GM23338 (cell line): ENCODE results near the gene SCTR. TPM values are rescaled to one million over a fixed set of nuclear protein-coding genes. Genes with fewer than 3 reads are reported as not detected.

ENCODE experiments used
- ATAC-seq: fragments of 200-7000 bp; cut with Tn5 transposase; 3 replicates; pipeline ENCODE4 v1.9.1; 2020
- DNase-seq: peaks from one replicate; pipeline ENCODE4 v3.0.0-alpha.2; 2015; ENCODE audit warnings: low spot score
- H2AFZ ChIP-seq: fragments of 200-600 bp; sonication (generic); 2 replicates; pipeline ENCODE4 v1.8.0; 2016; ENCODE audit warnings: antibody characterized with exemption, mild to moderate bottlenecking, moderate library complexity
- H3F3A ChIP-seq: fragments of 200-600 bp; sonication (generic); replicated peaks from 2 replicates; pipeline ENCODE4 v1.8.0; 2017; ENCODE audit warnings: antibody characterized with exemption, mixed run types, low read depth
- H3K27ac ChIP-seq: fragments of 200-600 bp; sonication (generic); 2 replicates; pipeline ENCODE4 v1.6.1; 2016; ENCODE audit warnings: low read depth
- H3K27me3 ChIP-seq: fragments of 200-600 bp; sonication (generic); 2 replicates; pipeline ENCODE4 v1.8.0; 2016; ENCODE audit warnings: mild to moderate bottlenecking, mixed run types, moderate library complexity; ENCODE audit not compliant: insufficient read depth
- H3K36me3 ChIP-seq: fragments of 200-600 bp; sonication (generic); 2 replicates; pipeline ENCODE4 v1.8.0; 2016; ENCODE audit warnings: mild to moderate bottlenecking; ENCODE audit not compliant: insufficient read depth
- H3K4me1 ChIP-seq: fragments of 200-600 bp; sonication (generic); 2 replicates; pipeline ENCODE4 v1.8.0; 2016; ENCODE audit warnings: mild to moderate bottlenecking, moderate library complexity; ENCODE audit not compliant: insufficient read depth
- H3K4me2 ChIP-seq: fragments of 200-600 bp; sonication (generic); 2 replicates; pipeline ENCODE4 v1.7.1; 2017; ENCODE audit warnings: mixed run types
- H3K4me3 ChIP-seq: fragments of 200-600 bp; sonication (generic); 2 replicates; pipeline ENCODE4 v1.6.1; 2016; ENCODE audit warnings: mixed run types
- H3K79me2 ChIP-seq: fragments of 200-600 bp; sonication (generic); replicated peaks from 2 replicates; pipeline ENCODE4 v1.8.0; 2017; ENCODE audit warnings: mild to moderate bottlenecking; ENCODE audit not compliant: insufficient read depth
- H3K9me2 ChIP-seq: fragments of 200-600 bp; sonication (generic); 2 replicates; pipeline ENCODE4 v1.8.0; 2017; ENCODE audit not compliant: insufficient read depth
- H4K20me1 ChIP-seq: fragments of 200-600 bp; sonication (generic); replicated peaks from 2 replicates; pipeline ENCODE4 v1.8.0; 2017; ENCODE audit warnings: mild to moderate bottlenecking; ENCODE audit not compliant: insufficient read depth
- H3K27ac Mint-ChIP-seq: 2 replicates; pipeline ENCODE4 v1.8.0; 2020; ENCODE audit warnings: inconsistent platforms, mild to moderate bottlenecking, moderate library complexity, mixed read lengths
- H3K27me3 Mint-ChIP-seq: 3 replicates; pipeline ENCODE4 v1.8.0; 2022; ENCODE audit warnings: low read depth, mild to moderate bottlenecking, moderate library complexity, mixed read lengths, inconsistent platforms; ENCODE audit not compliant: insufficient read depth, poor library complexity
- H3K36me3 Mint-ChIP-seq: 3 replicates; pipeline ENCODE4 v1.8.0; 2021; ENCODE audit warnings: low read depth, mild to moderate bottlenecking, inconsistent platforms, moderate library complexity, mixed read lengths
- H3K4me1 Mint-ChIP-seq: 3 replicates; pipeline ENCODE4 v1.8.0; 2020; ENCODE audit warnings: mild to moderate bottlenecking, inconsistent platforms, mixed read lengths
- H3K4me3 Mint-ChIP-seq: 3 replicates; pipeline ENCODE4 v1.8.0; 2021; ENCODE audit warnings: moderate library complexity, mild to moderate bottlenecking, inconsistent platforms, mixed read lengths
- H3K9me3 Mint-ChIP-seq: 3 replicates; pipeline ENCODE4 v1.8.0; 2020; ENCODE audit warnings: moderate library complexity, mild to moderate bottlenecking, inconsistent platforms, mixed read lengths
- ZNF462 ChIP-seq: fragments of 250-450 bp; sonication (Bioruptor Pico); IDR thresholded peaks from 2 replicates; pipeline ENCODE4 v1.5.0; 2020; ENCODE audit warnings: mild to moderate bottlenecking, moderate library complexity
- polyA plus RNA-seq: library from polyadenylated mRNA; unstranded; fragments of >200 nt; fragmentation: Nextera tagmentation; extraction: Ambion mirVana; gene quantifications from 2 replicates; pipeline ENCODE4 v1.2.1, GENCODE V29; 2016
- total RNA-seq: library from RNA; depleted of rRNA; stranded (reverse); fragments of >200 nt; shearing (Covaris generic); gene quantifications from 2 replicates; pipeline ENCODE4 v1.2.3, GENCODE V29; 2014
- TF ChIP-seq, protein P1 (sequence below): IDR thresholded peaks from one replicate; pipeline ENCODE4 v1.6.1; 2018; ENCODE audit warnings: antibody characterized with exemption; ENCODE audit not compliant: unreplicated experiment

SCTR gene
- total and polyA plus RNA-seq, 2 experiments from 2014 or later, result not detected

GRCh38 chr2:119516121-119516520 is 8.2 kb downstream of the SCTR start:
- Mint-ChIP-seq H3K9me3 (no peaks in the 10 kb centered on the region), H3K4me1 (no peaks in the 10 kb centered on the region), H3K4me3 (no peak overlapping the region), H3K27me3 (peaks cover 11% of the 10 kb centered on the region), H3K27ac (no peak overlapping the region), H3K36me3 (no peaks in the 10 kb centered on the region)
- Histone ChIP-seq H3K27me3 (peaks cover 4% of the 10 kb centered on the region; the same call in 1 of the 2 replicates), H3K9me2 (0 out of 2 replicates have a peak, but pooled peaks cover 3% of the 10 kb centered on the region), H3K4me3 (no peak overlapping the region), H3F3A (no peaks in the 10 kb centered on the region), H3K36me3 (no peaks in the 10 kb centered on the region), H3K4me1 (no peaks in the 10 kb centered on the region), H3K79me2 (no peaks in the 10 kb centered on the region), H3K27ac (no peak overlapping the region), H2AFZ (no peak overlapping the region), H3K4me2 (no peak overlapping the region), H4K20me1 (no peaks in the 10 kb centered on the region)
- TF ChIP-seq ZNF462 (CRISPR knock-in tag), result no peak
- TF ChIP-seq, protein P1, sequence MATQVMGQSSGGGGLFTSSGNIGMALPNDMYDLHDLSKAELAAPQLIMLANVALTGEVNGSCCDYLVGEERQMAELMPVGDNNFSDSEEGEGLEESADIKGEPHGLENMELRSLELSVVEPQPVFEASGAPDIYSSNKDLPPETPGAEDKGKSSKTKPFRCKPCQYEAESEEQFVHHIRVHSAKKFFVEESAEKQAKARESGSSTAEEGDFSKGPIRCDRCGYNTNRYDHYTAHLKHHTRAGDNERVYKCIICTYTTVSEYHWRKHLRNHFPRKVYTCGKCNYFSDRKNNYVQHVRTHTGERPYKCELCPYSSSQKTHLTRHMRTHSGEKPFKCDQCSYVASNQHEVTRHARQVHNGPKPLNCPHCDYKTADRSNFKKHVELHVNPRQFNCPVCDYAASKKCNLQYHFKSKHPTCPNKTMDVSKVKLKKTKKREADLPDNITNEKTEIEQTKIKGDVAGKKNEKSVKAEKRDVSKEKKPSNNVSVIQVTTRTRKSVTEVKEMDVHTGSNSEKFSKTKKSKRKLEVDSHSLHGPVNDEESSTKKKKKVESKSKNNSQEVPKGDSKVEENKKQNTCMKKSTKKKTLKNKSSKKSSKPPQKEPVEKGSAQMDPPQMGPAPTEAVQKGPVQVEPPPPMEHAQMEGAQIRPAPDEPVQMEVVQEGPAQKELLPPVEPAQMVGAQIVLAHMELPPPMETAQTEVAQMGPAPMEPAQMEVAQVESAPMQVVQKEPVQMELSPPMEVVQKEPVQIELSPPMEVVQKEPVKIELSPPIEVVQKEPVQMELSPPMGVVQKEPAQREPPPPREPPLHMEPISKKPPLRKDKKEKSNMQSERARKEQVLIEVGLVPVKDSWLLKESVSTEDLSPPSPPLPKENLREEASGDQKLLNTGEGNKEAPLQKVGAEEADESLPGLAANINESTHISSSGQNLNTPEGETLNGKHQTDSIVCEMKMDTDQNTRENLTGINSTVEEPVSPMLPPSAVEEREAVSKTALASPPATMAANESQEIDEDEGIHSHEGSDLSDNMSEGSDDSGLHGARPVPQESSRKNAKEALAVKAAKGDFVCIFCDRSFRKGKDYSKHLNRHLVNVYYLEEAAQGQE, result no peak
- DNase-seq, result no peak
- ATAC-seq, result no peak
